Measurements from ENCODE around the gene AGO1. TPM values are rescaled to one million over a fixed set of nuclear protein-coding genes. Genes with fewer than 3 reads are reported as not detected.

Gene AGO1
- total and polyA plus RNA-seq, 2 of the 13 experiments (the other 11 are each of a cell fraction or from before 2014, with no cell fraction given), result 9.2 to 18.6 TPM

DNA sequence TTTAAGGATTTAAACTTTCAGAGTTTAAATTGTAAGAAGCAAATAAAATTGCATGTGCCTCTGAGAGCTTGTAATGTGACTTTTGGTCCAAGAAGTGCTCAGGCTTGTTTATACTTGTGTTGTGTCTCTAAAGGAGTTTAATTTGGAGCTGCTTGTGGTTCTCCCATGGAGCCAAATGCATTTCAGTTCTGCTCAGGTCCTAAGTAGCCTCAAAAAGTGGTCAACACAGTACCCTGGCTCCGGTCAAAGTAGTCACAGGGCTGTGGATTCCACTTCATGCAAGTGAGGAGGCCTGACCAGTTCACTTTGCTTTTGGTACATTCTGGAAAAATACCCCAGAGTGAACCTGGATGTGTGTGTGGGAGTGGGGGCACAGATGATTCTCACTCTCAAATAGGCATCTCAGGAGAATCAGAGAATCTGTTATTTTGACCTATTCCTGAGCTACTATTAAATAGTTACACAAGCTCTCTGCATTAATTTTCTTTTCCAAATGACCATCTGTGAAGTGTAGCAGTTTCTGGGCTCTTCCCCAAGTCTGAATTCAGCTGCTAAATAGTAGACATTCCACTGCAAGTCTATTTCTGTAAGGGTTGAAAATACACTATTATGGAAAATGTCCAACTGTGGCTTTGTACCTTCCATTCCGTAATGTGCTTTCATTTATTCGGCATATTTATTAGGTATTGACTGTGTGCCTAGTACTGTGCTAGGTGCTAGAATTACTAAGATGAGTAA is 31.7 kb upstream of the AGO1 start:
- H3K4me2 ChIP-seq (ENCODE audit: low read depth, low read length), result no peak overlapping the region
- 94% methylated on average over 3 of the region's 3 CpGs for WGBS (ENCODE audit: low lambda C conversion rate)
- H4K20me1 ChIP-seq (ENCODE audit: insufficient read depth, low read length), result no peaks in the 10 kb centered on the region; the same call in 1 of the 2 replicates
- H3K4me1 ChIP-seq (ENCODE audit: insufficient read depth, low read length), result no peaks in the 10 kb centered on the region
- ATAC-seq (no peak), FAIRE-seq (no peak), DNase-seq (ENCODE audit: low spot score) (no peak)
- intact Hi-C loops (cut with micrococcal nuclease; ENCODE audit: unreplicated experiment), result no loop called here
- no peak overlapping the region for H2AFZ ChIP-seq (ENCODE audit: low read length)
- no peak overlapping the region for H3K4me3 ChIP-seq (replicated peaks in 1 of 3; ENCODE audit: insufficient read depth in 1 of 3, low read depth in 2 of 3, low read length in 3 of 3)
- H3K27ac ChIP-seq (ENCODE audit: extremely low read length, insufficient read depth, low read length), result no peak overlapping the region
- no peaks in the 10 kb centered on the region for H3K9me3 ChIP-seq (ENCODE audit: low read length)
- H3K9ac ChIP-seq (ENCODE audit: insufficient read depth, low read depth, low read length), result no peak overlapping the region
- peaks cover 4 to 14% of the 10 kb centered on the region in 2 experiments for H3K36me3 ChIP-seq (replicated peaks in 1 of 2; ENCODE audit: control insufficient read depth in 1 of 2, insufficient read depth in 2 of 2, low read length in 2 of 2)
- no TSS peak for BruUV-seq (replicated peaks)
- CTCF ChIA-PET (ENCODE audit: low intra/inter-chr PET ratio, low total read pairs), result no interaction called here
- H3K79me2 ChIP-seq (ENCODE audit: insufficient read depth, low read length), result no peaks in the 10 kb centered on the region
- POLR2A ChIA-PET, result no interaction called here
- H3K27me3 ChIP-seq (ENCODE audit: control insufficient read depth in 1 of 2, insufficient read depth in 2 of 2, low read length in 2 of 2), result no peaks in the 10 kb centered on the region
- in situ Hi-C loops (cut with HindIII; ENCODE audit: extremely low pct_ligation_motif_present, low pct_unique_long_range_greater_than_20kb), result no loop called here
- no peak for TF ChIP-seq ZC3H13 (CRISPR knock-in tag; IDR thresholded peaks at IDR 0.05)
- TF ChIP-seq ARID4A (CRISPR knock-in tag; IDR thresholded peaks at IDR 0.05; ENCODE audit: borderline replicate concordance), result no peak
- no peak for TF ChIP-seq ATF1 (CRISPR knock-in tag; IDR thresholded peaks at IDR 0.05)
- TF ChIP-seq U2AF2 (IDR thresholded peaks at IDR 0.05; ENCODE audit: low read depth, low read length), result no peak
- TF ChIP-seq RFXAP (CRISPR knock-in tag; IDR thresholded peaks at IDR 0.05; ENCODE audit: borderline replicate concordance), result no peak
- TF ChIP-seq MTERF4 (CRISPR knock-in tag; IDR thresholded peaks at IDR 0.05), result no peak
- TF ChIP-seq FUBP1 (CRISPR knock-in tag; IDR thresholded peaks at IDR 0.05; ENCODE audit: borderline replicate concordance), result no peak
